Measurements from ENCODE around the gene HRH2.
"Not testable (repeated sequence)": the region's sequence is repeated elsewhere in the genome, so short reads cannot be mapped to it uniquely, and the experiment has no call there.

The HRH2 gene

GRCh38 chr5:175657593-175658271 is at the start of gene HRH2:
Gene HRH2 (plus strand): TSS chr5:175658071. CDS start chr5:175683234, 25,163 bp downstream.
- peak; percentile 16 for DNase-seq

GRCh38 chr5:175609526-175609925 is 48.3 kb upstream of the HRH2 start:
- no peak for DNase-seq

- DNase-seq: no peak
These were observed 47.5 kb upstream of the HRH2 start for GRCh38 chr5:175610381-175610780.

GRCh38 chr5:175610898-175611297 is 47.0 kb upstream of the HRH2 start:
- no peak for DNase-seq

GRCh38 chr5:175614223-175614815 is 43.6 kb upstream of the HRH2 start:
- DNase-seq: no peak

GRCh38 chr5:175614861-175615260 is 43.0 kb upstream of the HRH2 start:
- no peak for DNase-seq

GRCh38 chr5:175616083-175616482 is 41.8 kb upstream of the HRH2 start:
- no peak for DNase-seq

GRCh38 chr5:175616527-175616926 is 41.3 kb upstream of the HRH2 start:
- not testable (repeated sequence) for DNase-seq

- no peak for DNase-seq
These were observed 40.4 kb upstream of the HRH2 start for GRCh38 chr5:175617447-175617846.

GRCh38 chr5:175620527-175620926 is 37.3 kb upstream of the HRH2 start:
- no peak for DNase-seq

- DNase-seq: no peak
These were observed 35.9 kb upstream of the HRH2 start for GRCh38 chr5:175621971-175622370.

- DNase-seq: no peak
These were observed 34.8 kb upstream of the HRH2 start for GRCh38 chr5:175623088-175623487.

- DNase-seq: no peak
These were observed 33.6 kb upstream of the HRH2 start for GRCh38 chr5:175624316-175624715.

GRCh38 chr5:175627005-175627404 is 30.9 kb upstream of the HRH2 start:
- no peak for DNase-seq

- no peak for DNase-seq
These were observed 30.1 kb upstream of the HRH2 start for GRCh38 chr5:175627739-175628138.

- no peak for DNase-seq
These were observed 29.2 kb upstream of the HRH2 start for GRCh38 chr5:175628668-175629067.

- no peak for DNase-seq
These were observed 28.6 kb upstream of the HRH2 start for GRCh38 chr5:175629261-175629660.

GRCh38 chr5:175629793-175630192 is 28.1 kb upstream of the HRH2 start:
- DNase-seq: no peak

- DNase-seq: no peak
These were observed 21.9 kb upstream of the HRH2 start for GRCh38 chr5:175635854-175636584.

- peak; percentile 13 for DNase-seq
These were observed 19.6 kb upstream of the HRH2 start for GRCh38 chr5:175638305-175638704.

GRCh38 chr5:175640106-175640775 is 17.6 kb upstream of the HRH2 start:
- DNase-seq: no peak

- no peak for DNase-seq
These were observed 14.9 kb upstream of the HRH2 start for GRCh38 chr5:175642998-175643397.

GRCh38 chr5:175646251-175646650 is 11.6 kb upstream of the HRH2 start:
- no peak for DNase-seq

- no peak for DNase-seq
These were observed 7.9 kb upstream of the HRH2 start for GRCh38 chr5:175649967-175650366.

All from hematopoietic multipotent progenitor cell treated with erythropoietin and hydrocortisone succinate and interleukin-3 and kit ligand, for 8 days (in vitro differentiated cells).